ENCODE measurements around the gene RBFOX2. TPM values are rescaled to one million over a fixed set of nuclear protein-coding genes. Genes with fewer than 3 reads are reported as not detected.

RBFOX2 gene
- total and polyA plus RNA-seq, 2 of the 8 experiments (the other 6 are each of a cell fraction or from before 2014, with no cell fraction given): 121 to 122 TPM

DNA sequence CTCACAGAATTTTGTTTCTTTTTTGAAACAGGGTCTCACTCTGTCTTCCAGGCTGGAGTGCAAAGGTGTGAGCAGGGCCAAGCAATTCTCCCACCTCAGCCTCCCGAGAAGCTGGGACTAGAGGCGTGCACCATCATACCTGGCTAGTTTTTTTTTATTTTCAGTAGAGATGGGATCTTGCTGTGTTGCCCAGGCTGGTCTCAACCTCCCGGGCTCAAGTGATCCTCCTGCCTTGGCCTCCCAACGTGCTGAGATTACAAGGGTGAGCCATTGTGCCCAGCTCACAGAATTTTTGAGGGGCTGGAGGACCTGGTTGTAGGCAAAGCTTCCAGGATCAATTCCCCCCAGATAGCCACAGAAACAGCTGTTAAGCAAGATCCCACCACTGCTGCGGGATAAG lies 47.1 kb upstream of the RBFOX2 start:
- no peak overlapping the region for H2AK5ac ChIP-seq (ENCODE audit: low read depth, low read length)
- no peak for DNase-seq (ENCODE audit: low read depth in 1 of 2, low spot score in 2 of 2)
- no peak overlapping the region for H2BK12ac ChIP-seq (ENCODE audit: low read depth, low read length)
- H2AFZ ChIP-seq (ENCODE audit: low read length): no peak overlapping the region
- H3K4ac ChIP-seq (replicated peaks; ENCODE audit: insufficient read length, low read depth, low read length): no peak overlapping the region
- no peaks in the 10 kb centered on the region for H3K79me1 ChIP-seq (ENCODE audit: low read depth, low read length)
- H2BK15ac ChIP-seq (ENCODE audit: low read length): no peak overlapping the region
- no peaks in the 10 kb centered on the region for H3K36me3 ChIP-seq (ENCODE audit: control insufficient read depth in 2 of 4, insufficient read depth in 4 of 4, low read length in 3 of 4)
- H4K91ac ChIP-seq (replicated peaks; ENCODE audit: insufficient read length, low read length): no peak overlapping the region
- H3K18ac ChIP-seq (ENCODE audit: extremely low read depth, low read length): no peak overlapping the region
- no peak overlapping the region for H2BK120ac ChIP-seq (replicated peaks; ENCODE audit: low read depth, low read length)
- CTCF ChIA-PET (ENCODE audit: partially characterized antibody): interaction anchor here (0.8 to 3.4 kb wide), 3 partner anchors 9 to 145 kb away, joined by 3 to 27 read pairs (median 6); no protein-coding TSS in a partner anchor
- H4K8ac ChIP-seq (ENCODE audit: extremely low read depth, insufficient read depth, low read length): no peak overlapping the region
- 94% methylated on average over 5 of the region's 5 CpGs; no CpG with 5 or more reads in 1 of the 2 experiments for WGBS, 2 experiments (ENCODE audit: extremely low coverage in 1 of 2, insufficient coverage in 1 of 2, insufficient read length in 1 of 2, insufficient replicate concordance in 2 of 2, low coverage in 1 of 2, low lambda C conversion rate in 2 of 2, missing lambda C conversion rate in 1 of 2)
- H2BK5ac ChIP-seq (ENCODE audit: low read depth, low read length): no peak overlapping the region
- POLR2A ChIA-PET (ENCODE audit: partially characterized antibody): no interaction called here
- H3K14ac ChIP-seq (ENCODE audit: insufficient read length): no peak overlapping the region
- H3K27me3 ChIP-seq (replicated peaks in 1 of 4; ENCODE audit: control insufficient read depth in 3 of 4, extremely low read depth in 1 of 4, insufficient read depth in 3 of 4, low read length in 3 of 4): no peaks in the 10 kb centered on the region
- H4K20me1 ChIP-seq (replicated peaks in 1 of 2; ENCODE audit: control insufficient read depth in 1 of 2, insufficient read depth in 2 of 2, low read length in 2 of 2): no peaks in the 10 kb centered on the region
- H3K9me3 ChIP-seq (ENCODE audit: insufficient read depth in 2 of 2, low read depth in 1 of 2, low read length in 1 of 2): no peaks in the 10 kb centered on the region
- H3K4me1 ChIP-seq (replicated peaks in 1 of 4; ENCODE audit: control insufficient read depth in 3 of 4, insufficient read depth in 4 of 4, low read length in 3 of 4): no peaks in the 10 kb centered on the region
- no peak for FAIRE-seq
- TF ChIP-seq CHD1 (IDR thresholded peaks at IDR 0.05; ENCODE audit: low read depth, low read length) (no peak), KDM4A (IDR thresholded peaks at IDR 0.05; ENCODE audit: low read depth, low read length, severe bottlenecking) (no peak), BRCA1 (IDR thresholded peaks at IDR 0.05; ENCODE audit: low read depth, low read length) (no peak), HDAC6 (IDR thresholded peaks at IDR 0.05; ENCODE audit: low read depth, low read length) (no peak), ASH2L (IDR thresholded peaks at IDR 0.05; ENCODE audit: low read length) (no peak), POLR2AphosphoS5 (IDR thresholded peaks at IDR 0.05; ENCODE audit: low read depth, low read length) (no peak)
- TF ChIP-seq, protein P1, sequence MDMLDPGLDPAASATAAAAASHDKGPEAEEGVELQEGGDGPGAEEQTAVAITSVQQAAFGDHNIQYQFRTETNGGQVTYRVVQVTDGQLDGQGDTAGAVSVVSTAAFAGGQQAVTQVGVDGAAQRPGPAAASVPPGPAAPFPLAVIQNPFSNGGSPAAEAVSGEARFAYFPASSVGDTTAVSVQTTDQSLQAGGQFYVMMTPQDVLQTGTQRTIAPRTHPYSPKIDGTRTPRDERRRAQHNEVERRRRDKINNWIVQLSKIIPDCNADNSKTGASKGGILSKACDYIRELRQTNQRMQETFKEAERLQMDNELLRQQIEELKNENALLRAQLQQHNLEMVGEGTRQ (IDR thresholded peaks at IDR 0.05; ENCODE audit: low read length): no peak
- TF ChIP-seq, protein P2, sequence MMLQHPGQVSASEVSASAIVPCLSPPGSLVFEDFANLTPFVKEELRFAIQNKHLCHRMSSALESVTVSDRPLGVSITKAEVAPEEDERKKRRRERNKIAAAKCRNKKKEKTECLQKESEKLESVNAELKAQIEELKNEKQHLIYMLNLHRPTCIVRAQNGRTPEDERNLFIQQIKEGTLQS (IDR thresholded peaks at IDR 0.05; ENCODE audit: insufficient read depth, low read depth, low read length): no peak
- H3K4me2 ChIP-seq (ENCODE audit: insufficient read depth in 1 of 2, low read depth in 2 of 2, low read length in 2 of 2): no peak overlapping the region
- H3K56ac ChIP-seq (replicated peaks; ENCODE audit: insufficient read length, low read depth, low read length): no peak overlapping the region
- no peaks in the 10 kb centered on the region for H3K79me2 ChIP-seq (ENCODE audit: control insufficient read depth in 1 of 2, insufficient read depth in 2 of 2, low read length in 2 of 2)
- no peak overlapping the region for H4K5ac ChIP-seq (ENCODE audit: insufficient read length, low read depth, low read length)
- H3K27ac ChIP-seq (ENCODE audit: low read depth, low read length): no peak overlapping the region
- H3K4me3 ChIP-seq (ENCODE audit: extremely low read depth in 1 of 4, insufficient read depth in 2 of 4, low read depth in 3 of 4, low read length in 4 of 4): no peak overlapping the region
- H2BK20ac ChIP-seq (ENCODE audit: low read length): no peak overlapping the region
- no peaks in the 10 kb centered on the region for H3K23me2 ChIP-seq (ENCODE audit: low read depth, low read length)
- no peak overlapping the region for H3K9ac ChIP-seq (replicated peaks in 1 of 4; ENCODE audit: extremely low read depth in 1 of 4, low read depth in 3 of 4, low read length in 3 of 4)
- H3K23ac ChIP-seq (ENCODE audit: insufficient read length): no peak overlapping the region

All from H1 (cell line).